ENCODE measurements around the gene CALML3. TPM values are rescaled to one million over a fixed set of nuclear protein-coding genes. Genes with fewer than 3 reads are reported as not detected.

Gene CALML3
- total and polyA plus RNA-seq, 10 of the 15 experiments (the other 5 are each of a cell fraction or from before 2014, with no cell fraction given) = not detected

GRCh38 chr10:5537684-5538083 lies 12.9 kb downstream of the CALML3 start:
- in situ Hi-C loops (cut with MboI) = no loop called here
- ChIA-PET SMC1A (ENCODE audit: uncharacterized antibody, unreplicated experiment) (no interaction called here), RAD21 (ENCODE audit: unreplicated experiment) (no interaction called here), POLR2A (no interaction called here), CTCF (no interaction called here)
- 77% methylated on average over 6 of the region's 6 CpGs for WGBS (ENCODE audit: insufficient coverage, insufficient replicate concordance, low lambda C conversion rate, missing lambda C conversion rate)
- Histone ChIP-seq H3K9ac (ENCODE audit: control insufficient read depth, insufficient read depth, low read length) (no peak overlapping the region), H3K4me2 (ENCODE audit: control insufficient read depth, insufficient read depth) (no peak overlapping the region), H3K79me2 (ENCODE audit: control insufficient read depth, insufficient read depth, low read length) (no peaks in the 10 kb centered on the region), H3K36me3 (ENCODE audit: control insufficient read depth in 2 of 2, insufficient read depth in 2 of 2, low read length in 1 of 2) (no peaks in the 10 kb centered on the region), H3K4me1 (ENCODE audit: control insufficient read depth, insufficient read depth, low read length) (no peaks in the 10 kb centered on the region), H2AFZ (ENCODE audit: control insufficient read depth, low read depth, low read length) (no peak overlapping the region), H4K20me1 (ENCODE audit: control insufficient read depth, insufficient read depth) (no peaks in the 10 kb centered on the region), H3K4me3 (no peak overlapping the region), H3K27ac (ENCODE audit: control insufficient read depth, insufficient read depth) (no peak overlapping the region), H3K9me3 (replicated peaks; ENCODE audit: control insufficient read depth, insufficient read depth, low read length) (peaks cover 2% of the 10 kb centered on the region; the same call in 2 of the 3 replicates), H3K27me3 (replicated peaks in 1 of 2; ENCODE audit: control insufficient read depth in 2 of 2, insufficient read depth in 2 of 2, low read length in 1 of 2) (no peaks in the 10 kb centered on the region; a peak in 1 of 4 replicates)
- no peak for TF ChIP-seq CEBPB (IDR thresholded peaks at IDR 0.05; ENCODE audit: borderline replicate concordance in 1 of 2, low read depth in 2 of 2, low read length in 2 of 2)
- TF ChIP-seq, protein P1, sequence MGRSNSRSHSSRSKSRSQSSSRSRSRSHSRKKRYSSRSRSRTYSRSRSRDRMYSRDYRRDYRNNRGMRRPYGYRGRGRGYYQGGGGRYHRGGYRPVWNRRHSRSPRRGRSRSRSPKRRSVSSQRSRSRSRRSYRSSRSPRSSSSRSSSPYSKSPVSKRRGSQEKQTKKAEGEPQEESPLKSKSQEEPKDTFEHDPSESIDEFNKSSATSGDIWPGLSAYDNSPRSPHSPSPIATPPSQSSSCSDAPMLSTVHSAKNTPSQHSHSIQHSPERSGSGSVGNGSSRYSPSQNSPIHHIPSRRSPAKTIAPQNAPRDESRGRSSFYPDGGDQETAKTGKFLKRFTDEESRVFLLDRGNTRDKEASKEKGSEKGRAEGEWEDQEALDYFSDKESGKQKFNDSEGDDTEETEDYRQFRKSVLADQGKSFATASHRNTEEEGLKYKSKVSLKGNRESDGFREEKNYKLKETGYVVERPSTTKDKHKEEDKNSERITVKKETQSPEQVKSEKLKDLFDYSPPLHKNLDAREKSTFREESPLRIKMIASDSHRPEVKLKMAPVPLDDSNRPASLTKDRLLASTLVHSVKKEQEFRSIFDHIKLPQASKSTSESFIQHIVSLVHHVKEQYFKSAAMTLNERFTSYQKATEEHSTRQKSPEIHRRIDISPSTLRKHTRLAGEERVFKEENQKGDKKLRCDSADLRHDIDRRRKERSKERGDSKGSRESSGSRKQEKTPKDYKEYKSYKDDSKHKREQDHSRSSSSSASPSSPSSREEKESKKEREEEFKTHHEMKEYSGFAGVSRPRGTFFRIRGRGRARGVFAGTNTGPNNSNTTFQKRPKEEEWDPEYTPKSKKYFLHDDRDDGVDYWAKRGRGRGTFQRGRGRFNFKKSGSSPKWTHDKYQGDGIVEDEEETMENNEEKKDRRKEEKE (IDR thresholded peaks at IDR 0.05) = no peak
- TF ChIP-seq RELA (IDR thresholded peaks at IDR 0.05; ENCODE audit: borderline replicate concordance, partially characterized antibody) = no peak
- no peak for TF ChIP-seq CBX5 (IDR thresholded peaks at IDR 0.05; ENCODE audit: low read depth)
- no peak for TF ChIP-seq DPF2 (IDR thresholded peaks at IDR 0.05)
- TF ChIP-seq USF1 (IDR thresholded peaks at IDR 0.05; ENCODE audit: borderline replicate concordance, extremely low read length, insufficient read depth, low read depth, low read length) = no peak
- TF ChIP-seq TCF7 (IDR thresholded peaks at IDR 0.05; ENCODE audit: borderline replicate concordance) = no peak
- no peak for TF ChIP-seq MEF2A (IDR thresholded peaks at IDR 0.05; ENCODE audit: insufficient read depth, low read depth, low read length)
- TF ChIP-seq, protein P2, sequence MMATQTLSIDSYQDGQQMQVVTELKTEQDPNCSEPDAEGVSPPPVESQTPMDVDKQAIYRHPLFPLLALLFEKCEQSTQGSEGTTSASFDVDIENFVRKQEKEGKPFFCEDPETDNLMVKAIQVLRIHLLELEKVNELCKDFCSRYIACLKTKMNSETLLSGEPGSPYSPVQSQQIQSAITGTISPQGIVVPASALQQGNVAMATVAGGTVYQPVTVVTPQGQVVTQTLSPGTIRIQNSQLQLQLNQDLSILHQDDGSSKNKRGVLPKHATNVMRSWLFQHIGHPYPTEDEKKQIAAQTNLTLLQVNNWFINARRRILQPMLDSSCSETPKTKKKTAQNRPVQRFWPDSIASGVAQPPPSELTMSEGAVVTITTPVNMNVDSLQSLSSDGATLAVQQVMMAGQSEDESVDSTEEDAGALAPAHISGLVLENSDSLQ (IDR thresholded peaks at IDR 0.05) = no peak
- no peak for TF ChIP-seq MYC (IDR thresholded peaks at IDR 0.05; ENCODE audit: insufficient read depth, insufficient read length, insufficient replicate concordance, low read length, severe bottlenecking)
- TF ChIP-seq IRF5 (IDR thresholded peaks at IDR 0.05; ENCODE audit: borderline replicate concordance) = no peak
- no peak for TF ChIP-seq NR2C2 (IDR thresholded peaks at IDR 0.05; ENCODE audit: borderline replicate concordance, control insufficient read depth, insufficient read length, low read depth)
- no peak for TF ChIP-seq SREBF2 (IDR thresholded peaks at IDR 0.05; ENCODE audit: low read length)
- no peak for TF ChIP-seq SMAD1 (IDR thresholded peaks at IDR 0.05; ENCODE audit: low read depth, partially characterized antibody)
- intact Hi-C loops (cut with micrococcal nuclease; ENCODE audit: unreplicated experiment) = no loop called here
- DNase-seq (ENCODE audit: low read depth, low spot score) (no peak), ATAC-seq (no peak), FAIRE-seq (no peak)
- no TSS peak for BruUV-seq (replicated peaks)

Data from GM12878 (cell line).